ENCODE results near the gene ABLIM3.
"Not testable (repeated sequence)": the region's sequence is repeated elsewhere in the genome, so short reads cannot be mapped to it uniquely, and the experiment has no call there.

ABLIM3 gene

DNA sequence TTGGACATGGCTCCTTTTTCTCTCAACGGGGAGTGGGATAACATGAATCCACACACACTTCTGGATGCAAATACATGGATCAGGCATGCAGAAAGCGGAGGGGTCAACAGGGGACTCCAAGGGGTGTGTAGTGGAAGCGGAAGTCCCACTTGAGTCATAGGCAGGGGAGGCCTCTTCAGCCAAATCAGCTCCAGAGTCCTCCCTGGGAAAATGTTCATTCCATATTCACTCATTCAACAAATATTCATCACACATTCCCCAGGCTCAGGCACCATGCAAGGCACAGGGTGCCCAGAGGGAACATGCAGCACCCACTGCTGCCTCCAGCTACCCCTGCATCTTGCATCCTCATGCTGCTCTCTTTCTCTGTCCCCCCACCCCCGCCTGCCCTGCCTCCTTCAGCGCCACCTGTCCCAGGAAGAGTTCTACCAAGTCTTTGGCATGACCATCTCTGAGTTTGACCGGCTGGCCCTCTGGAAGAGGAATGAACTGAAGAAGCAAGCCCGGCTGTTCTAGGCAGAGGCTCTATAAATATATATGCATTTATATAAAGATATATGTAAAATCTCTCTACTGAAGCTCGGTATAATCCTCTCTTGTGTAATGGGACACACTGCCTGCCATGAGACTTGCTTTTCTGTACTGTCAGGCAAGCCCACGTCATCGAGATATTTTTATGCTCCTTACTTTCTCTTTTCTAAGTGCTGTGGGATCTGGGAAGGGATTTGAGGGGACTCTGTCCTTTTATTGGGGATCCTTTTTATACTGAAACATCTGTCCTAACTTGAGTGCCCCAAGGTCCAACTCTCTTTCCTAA lies 116.8 kb downstream of the ABLIM3 start:
- peak; percentile 71 for DNase-seq (ENCODE audit: low spot score)

DNA sequence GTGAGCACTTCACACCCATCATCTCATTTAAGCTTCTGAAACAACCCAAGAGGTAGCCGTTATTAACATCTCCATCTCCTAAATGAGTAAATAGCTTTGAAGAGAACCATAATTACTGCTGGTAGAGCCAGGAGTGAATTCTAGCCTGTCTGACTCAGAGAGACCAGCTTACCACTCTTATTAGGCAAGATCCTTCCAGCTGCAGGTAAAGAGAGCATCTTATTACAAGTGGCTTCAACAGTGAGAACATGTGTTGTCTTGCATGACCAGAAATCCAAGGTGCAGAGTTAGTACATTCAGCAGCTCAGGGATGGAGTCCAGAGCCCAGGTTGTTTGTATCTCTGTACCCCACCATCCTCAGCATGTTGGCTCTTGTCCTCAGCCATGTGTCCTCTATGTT lies 119.5 kb downstream of the ABLIM3 start:
- DNase-seq (ENCODE audit: low spot score): no peak

DNA sequence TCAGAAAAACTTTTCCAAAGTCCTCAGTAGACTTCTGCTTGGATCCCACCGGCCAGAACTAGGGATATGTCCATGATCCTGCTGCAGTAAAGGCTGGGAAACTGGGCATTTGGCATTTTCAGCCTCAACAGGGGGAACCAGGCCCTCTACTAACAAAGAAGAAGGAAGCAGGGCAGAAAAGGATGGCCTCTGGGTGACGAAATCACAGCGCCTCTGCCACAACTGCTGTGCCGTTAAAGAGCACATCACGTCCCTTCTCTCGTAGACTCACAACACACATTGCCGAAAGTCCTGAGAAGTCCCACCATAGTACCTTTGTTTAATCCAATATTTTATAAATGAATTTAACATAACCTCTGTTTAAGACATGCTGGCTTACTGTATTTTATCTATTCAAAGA lies 120.0 kb downstream of the ABLIM3 start:
- DNase-seq (ENCODE audit: low spot score): no peak

DNA sequence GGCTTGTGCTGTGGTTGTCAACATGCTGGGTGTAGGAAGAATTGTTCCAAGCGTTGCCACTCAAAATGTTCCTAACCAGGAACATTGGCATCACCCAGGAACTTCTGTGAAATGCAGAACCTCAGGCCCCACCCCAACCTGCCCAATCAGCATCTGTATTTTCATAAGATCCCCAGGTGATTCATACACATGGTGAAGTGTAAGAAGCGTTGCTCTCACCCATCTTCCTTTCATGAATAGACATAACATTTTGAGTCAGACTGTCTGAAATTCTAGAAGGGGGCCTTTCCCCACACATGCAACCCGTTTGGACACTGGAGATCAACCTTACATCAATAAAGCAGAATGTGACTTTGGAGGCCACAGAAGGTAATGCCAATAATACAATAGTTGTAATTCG lies 121.0 kb downstream of the ABLIM3 start:
- no peak for DNase-seq (ENCODE audit: low spot score)

DNA sequence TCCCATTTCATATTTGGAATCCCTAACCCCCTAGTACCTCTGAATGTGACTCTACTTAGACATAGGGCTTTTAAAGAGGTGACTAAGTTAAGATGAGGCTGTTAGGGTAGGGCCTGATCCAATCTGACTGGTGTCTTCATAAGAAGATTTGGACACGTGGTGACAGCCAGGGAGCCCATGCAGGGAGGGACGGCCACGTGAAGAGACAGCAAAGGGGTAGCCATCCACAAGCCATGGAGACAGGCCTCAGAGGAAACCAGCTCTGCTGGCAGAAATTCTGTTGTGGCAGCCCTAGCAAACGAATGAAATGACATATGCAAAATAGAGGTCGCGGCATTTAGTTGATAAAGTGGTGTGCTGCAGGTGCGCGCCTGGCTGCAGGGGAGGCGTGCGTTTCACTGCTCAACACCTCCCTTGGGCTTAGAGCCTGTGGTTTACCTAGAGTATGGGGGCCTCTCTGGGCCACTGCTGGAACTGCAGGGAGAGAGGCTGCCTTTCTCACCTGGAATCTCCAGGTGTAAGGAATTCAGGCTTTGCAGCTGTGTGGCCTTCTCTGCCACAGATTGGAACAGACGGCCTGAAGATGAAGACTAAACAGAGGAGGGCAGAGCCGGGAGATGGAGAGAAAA lies 123.3 kb downstream of the ABLIM3 start:
- DNase-seq (ENCODE audit: low spot score): no peak

DNA sequence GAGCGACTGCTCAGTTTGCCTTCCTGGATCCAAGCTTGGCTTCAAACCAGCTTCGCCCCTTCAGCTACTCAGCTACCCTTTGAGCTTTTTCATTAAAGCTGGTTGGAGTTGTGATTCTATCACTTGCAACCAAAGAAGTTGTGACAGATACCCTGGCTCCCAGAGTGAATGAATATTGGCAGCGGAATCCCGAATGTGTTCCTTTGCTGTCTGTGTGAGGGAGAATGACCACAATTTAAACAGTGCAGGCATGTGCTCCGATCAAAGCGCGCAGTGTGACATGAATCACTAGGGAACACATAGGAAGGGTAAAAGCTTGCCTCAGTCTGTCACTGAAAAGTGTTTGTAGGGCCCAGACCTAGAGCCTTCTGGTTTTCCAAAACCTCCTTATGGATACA lies 123.8 kb downstream of the ABLIM3 start:
- DNase-seq (ENCODE audit: low spot score): no peak

DNA sequence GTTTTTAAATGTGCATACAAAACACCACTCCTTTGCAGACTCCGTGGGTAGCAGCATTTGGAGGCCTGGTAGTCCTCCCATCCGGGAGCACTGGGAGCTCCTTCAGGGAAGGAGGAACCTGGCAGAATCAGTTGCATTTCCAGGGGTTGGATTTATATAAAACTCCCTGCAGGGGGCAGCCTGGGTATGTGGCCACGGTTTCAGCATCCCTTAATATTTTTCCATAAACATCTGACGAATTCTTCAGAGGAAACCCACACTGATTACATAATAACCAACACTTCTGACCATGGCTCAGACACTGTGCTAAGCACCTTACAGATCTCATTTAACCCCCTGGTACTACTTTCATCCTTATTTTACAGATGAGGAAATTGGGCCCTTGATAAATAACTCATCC lies 124.3 kb downstream of the ABLIM3 start:
- peak; percentile 81 for DNase-seq (ENCODE audit: low spot score)

DNA sequence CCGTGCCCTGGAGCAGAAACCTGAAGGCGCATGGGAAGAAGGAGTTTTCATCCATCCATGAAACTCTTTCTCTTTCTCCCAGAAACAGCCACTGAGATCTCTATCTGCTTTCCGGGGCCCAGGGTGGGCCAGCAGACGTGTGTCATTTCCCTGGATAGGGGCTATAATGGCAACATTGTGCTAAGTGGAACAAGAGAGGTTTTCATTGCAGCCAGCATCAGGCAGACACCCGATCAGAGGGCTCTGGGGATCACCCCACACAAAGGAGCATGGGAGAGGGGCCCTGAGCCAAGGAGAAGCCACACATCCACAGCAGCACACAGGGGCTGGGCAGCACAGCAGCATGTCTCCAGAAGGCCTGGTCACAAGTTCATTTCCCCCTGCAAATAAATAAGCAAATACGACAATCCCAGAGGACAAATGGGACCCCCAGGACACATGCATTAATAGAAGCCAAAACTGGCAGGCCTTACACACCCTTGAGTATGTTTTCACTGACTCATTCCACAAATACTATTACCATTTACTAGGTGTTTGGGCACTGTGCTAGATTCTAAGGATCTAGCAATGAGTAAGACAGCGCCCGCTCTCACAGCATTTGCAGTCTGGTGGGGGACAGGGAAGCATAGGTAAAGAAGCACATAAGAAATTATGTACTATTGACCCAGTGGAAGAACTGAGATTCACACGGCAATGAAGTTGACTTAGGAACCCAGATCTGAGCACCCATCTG lies 126.1 kb downstream of the ABLIM3 start:
- DNase-seq (ENCODE audit: low spot score): no peak

DNA sequence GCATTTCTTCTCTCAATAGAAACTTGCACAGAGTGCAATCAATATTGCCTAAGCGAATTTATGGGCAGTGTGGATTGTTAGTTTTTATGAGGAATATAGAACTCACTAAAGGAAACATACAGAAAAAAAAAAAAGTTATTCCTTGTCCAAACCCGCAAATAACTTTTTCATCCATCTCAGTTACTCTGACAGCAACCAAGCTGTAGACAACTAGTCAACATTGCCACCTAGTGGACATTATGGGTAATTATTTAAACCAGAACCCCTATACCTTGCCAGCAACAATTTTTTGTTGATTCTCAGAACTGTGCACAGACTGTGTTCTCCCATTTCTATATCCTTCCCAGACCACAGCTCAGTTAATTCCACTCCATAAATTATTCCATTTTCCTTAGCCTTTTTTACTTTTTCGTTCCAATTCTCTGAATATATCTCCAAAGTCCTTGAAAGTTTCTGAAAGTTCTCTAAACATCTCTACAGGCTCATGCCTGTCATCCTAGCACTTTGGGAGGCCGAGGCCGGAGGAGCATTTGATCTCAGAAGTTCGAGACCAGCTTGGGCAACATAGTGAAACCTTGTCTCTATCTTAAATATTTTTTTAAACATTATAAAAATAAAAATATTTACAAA lies 127.8 kb downstream of the ABLIM3 start:
- peak; percentile 72 for DNase-seq (ENCODE audit: low spot score)

DNA sequence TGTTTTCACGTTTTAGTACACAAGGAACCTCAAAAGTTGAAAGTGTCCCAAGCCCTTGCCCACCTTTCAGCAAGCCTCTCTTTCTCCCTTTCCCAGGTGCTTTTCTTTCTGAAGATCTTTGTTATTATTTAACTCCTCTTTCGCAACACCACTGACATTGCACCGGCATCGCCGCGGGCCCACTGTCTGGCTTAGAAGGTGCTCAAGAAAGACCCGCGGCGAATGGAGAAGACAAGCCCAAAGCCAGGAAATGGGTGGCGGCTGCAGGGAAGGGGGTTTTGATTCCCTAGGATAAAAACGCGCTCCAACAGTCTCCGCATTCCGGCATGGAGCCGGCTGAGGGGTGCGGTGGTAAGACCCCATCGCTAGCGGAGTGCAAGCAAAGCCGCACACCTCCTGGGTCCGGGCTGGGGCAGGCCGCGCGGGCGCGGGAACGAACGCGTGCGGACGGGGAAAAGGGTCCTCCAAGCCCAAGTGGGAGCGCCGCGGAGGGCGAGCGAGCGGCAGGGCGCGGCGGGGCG lies 130.0 kb downstream of the ABLIM3 start:
- peak; percentile 14 for DNase-seq (ENCODE audit: low spot score)

DNA sequence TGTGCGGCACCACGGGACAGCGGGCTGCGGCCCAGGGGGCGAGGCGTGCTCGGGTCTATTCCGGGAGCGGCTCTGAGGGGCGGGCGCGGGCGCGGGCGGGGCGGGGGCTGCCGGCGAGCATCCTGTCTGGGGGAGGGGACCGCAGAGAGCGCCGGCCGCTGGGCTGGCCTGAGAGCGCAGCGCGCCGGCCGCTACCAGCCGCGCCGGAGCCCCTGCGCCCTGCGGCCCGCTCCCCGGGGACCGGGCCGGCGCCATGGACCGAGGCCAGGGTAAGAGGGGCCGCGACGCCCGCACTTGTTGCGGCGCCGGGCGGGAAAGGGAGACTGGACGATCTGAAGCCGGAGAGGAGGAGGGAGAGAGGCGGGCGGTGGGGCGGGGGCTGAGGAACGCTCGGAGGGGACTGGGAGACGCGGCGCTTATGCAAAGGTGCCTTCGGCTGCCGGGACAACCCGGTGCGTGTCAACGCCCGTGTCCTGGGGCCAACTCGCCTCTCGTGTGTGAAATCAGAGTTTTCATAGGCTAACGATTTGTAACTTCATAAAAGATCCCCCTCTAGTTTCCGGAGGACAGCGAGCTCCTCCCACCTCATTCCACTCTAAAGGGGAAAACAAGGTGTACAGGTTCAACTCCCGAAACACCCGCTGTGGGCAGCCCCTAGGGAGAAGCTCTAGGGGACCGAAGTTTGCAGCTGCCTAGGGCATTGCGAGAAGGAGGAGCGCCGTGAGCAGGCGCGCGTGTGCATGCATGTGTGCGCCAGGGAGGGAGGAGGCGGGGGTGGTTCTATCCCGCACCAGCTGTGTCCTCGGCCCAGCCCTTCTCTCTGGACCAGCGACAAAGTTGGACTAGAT lies 130.6 kb downstream of the ABLIM3 start, which contains the start of gene AFAP1L1:
TSS of gene AFAP1L1 (plus strand) at position 144 of the 848 bp plus-strand sequence. CDS start at position 254, 110 bp downstream.
- peak; percentile 83 for DNase-seq (ENCODE audit: low spot score)

DNA sequence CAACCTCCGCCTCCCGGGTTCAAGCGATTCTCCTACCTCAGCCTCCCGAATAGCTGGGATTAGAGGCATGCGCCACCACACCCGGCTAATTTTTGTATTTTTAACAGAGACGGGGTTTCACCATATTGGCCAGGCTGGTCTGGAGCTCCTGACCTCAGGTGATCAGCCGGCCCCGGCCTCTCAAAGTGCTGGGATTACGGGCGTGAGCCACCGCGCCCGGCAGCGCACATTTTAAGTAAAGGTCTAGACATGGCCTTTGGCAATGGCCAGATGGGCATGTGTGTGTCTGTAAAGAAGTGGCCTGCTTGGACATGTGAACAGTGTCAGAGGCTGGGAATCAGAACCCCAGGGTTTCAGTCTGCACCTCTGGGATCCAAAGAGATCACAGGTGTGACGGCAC lies 131.5 kb downstream of the ABLIM3 start:
- DNase-seq (ENCODE audit: low spot score): not testable (repeated sequence)

DNA sequence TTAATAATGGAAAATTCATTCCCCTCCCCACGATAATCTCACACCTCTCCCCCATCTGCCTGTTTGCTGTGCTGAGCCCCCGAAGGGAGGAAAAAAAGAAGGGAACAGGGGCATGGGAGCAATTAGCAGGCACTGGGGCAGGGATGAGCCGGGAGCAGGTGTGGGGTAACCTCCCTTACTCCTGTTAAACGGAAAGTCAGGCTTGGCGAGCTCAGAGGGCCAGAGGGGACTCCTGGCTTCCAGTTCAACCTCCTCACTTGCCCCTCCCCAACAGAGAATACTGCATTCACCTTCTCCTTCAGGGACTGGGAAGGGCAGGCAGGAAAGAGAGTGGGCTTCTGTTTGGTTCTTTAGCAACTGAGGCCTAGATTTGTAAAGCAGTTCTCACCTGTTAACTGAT lies 131.9 kb downstream of the ABLIM3 start:
- no peak for DNase-seq (ENCODE audit: low spot score)

DNA sequence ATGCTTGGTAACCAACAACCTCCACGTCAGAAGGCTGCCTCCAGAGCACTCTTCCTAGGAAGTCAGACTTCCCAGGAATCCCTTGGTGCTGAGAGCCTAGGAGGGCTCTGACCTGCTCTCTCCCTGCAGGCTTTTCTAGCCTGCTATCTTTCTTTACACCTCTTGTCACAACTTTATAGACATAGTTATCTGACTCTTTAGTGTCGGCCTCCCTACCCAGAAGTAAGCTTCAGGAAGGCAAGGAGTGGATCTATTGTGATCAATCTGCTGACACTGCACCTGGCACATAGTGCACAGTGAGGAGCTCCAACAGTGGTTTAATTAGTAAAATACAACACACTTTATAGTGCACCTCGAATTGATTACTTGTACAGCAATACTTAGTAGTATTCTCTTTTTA lies 132.7 kb downstream of the ABLIM3 start:
- DNase-seq (ENCODE audit: low spot score): no peak

DNA sequence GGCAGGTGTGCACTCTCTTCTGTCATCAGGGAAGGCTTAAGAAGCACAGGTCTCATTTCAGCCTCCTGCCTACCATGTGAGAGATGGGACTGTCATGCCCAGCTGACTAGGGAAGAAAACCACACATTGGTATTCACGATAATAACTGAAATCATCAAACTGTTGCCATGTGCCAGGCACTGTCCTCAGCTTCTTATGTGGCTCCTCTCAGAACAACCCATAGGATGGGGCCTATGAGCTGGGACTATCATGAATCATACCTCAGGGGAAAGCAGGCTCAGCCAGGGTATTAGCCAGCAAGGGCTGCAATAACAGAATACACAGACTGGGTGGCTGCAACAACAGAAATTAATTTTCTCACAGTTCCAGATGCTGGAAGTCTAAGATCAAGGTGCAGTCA lies 133.6 kb downstream of the ABLIM3 start:
- peak; percentile 28 for DNase-seq (ENCODE audit: low spot score)

DNA sequence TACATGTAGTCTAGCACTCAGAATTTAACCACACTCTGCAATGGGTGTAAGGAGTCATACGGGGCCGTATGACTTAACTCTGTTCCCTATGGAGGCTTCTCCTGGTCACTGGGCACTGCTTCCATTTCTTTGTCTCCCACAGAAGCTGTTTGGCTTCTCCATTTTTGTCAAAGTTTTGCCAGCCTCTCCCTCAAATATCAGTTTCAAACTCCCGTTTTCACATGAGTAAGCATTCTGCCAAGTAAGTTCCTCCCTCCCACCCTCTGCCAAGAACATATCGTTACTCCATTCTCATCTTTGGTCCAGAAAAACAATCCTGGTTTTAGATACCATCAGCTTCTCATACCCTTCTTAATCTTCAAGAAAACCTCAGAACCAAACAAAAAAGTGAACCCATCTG lies 136.5 kb downstream of the ABLIM3 start:
- DNase-seq (ENCODE audit: low spot score): no peak

DNA sequence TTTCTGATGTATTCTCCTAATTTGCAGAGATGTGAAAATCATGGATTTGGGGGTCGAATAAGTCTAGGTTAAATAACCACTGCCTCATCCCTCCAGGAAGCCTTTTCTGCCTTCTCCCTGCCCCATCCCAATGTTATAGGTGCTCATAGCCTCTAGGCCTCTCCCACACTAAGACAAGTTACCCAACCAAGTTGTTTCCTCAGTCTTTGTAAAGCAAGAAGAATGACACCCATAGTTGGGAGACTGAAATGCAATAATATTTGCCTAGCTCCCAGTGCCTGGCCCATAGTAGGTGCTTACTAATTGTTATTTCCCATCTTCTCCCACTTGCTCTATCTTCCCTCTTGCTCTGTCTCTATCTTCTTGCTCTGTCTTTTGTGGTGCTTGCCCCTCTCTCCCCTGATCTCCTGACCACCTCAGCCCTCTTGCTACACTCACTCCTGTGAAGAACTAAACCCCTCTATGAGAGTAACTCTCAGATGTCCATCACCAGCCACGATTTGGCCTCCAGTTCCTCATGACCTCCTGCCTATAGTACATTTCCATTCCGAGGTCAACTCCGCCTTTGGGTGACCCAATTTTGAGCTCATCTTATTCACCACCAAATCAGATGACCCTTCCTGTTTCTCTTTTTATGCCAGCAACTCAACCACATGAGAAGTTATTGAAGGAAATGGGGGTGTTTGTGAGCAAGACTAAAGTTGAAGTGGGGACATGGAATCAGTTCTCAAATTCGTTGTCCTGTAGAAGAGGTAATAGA lies 137.3 kb downstream of the ABLIM3 start:
- no peak for DNase-seq (ENCODE audit: low spot score)

DNA sequence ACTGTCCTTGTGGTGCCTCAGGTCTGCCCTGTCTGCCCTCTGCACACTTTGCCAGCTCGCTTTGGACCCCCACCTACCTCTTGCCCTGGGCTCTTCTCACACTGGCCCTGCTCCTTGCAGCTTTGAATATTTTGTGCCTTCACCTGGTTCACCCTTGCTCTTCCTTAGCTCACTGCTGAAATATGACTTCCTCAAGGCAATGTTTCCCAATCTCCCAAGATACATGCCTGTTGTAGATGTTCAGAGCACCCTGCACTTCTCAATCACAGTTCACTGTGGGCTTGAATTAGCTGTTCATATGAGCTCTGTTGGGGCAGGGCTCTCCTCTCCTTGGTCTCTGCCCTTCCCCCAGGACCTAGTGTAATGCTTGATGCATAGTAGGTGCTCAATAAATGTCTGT lies 138.4 kb downstream of the ABLIM3 start:
- no peak for DNase-seq (ENCODE audit: low spot score)

DNA sequence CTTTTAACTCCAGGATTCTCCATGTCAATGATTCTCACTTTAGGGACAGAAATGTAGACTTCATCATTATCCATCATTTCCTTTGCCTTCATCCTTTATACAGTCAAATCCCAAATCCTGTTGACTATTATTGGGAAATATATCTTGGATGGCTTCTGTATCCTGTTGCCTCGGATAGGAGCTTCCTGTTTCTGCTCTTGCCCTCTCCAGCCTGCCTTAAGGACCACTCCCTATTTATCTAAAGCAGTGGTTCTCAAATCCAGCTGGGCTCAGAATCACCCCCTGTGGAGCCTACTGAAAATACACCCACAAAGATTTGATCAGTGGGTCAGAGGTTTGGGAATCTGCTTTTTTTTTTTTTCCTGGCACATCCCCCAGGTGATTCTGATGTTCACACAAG lies 138.8 kb downstream of the ABLIM3 start:
- no peak for DNase-seq (ENCODE audit: low spot score)

DNA sequence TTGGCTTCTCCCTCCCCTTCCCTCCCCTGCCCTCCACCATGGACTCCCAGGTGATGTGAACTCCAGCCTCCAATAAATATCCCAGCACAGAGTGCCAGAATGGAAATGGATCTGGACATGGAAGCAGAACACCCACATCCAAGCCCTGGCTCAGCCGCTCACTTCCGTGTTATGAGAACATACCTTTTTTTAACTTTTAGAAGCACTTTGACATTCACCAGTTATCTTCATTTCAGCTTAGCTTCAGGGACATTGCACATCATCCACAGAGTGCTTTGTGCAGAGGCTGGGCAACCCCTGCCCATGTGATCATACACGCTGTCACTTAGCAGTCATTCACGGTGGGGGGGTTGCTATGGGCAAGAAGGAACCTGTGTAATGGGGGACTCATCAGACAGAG lies 139.5 kb downstream of the ABLIM3 start:
- DNase-seq (ENCODE audit: low spot score): no peak

All from GM03348 (cell line).